HFFc6 (cell line): Measurements from ENCODE around the gene MREG. TPM values are rescaled to one million over a fixed set of nuclear protein-coding genes. Genes with fewer than 3 reads are reported as not detected.
"Not testable (repeated sequence)": the region's sequence is repeated elsewhere in the genome, so short reads cannot be mapped to it uniquely, and the experiment has no call there.

Experiments
- DNase-seq: peaks from one replicate; pipeline ENCODE4 v3.0.0-alpha.2; 2018
- H3K27ac Mint-ChIP-seq: 2 replicates; pipeline ENCODE4 v1.8.0; 2020; ENCODE audit warnings: mild to moderate bottlenecking, mixed read lengths
- H3K27me3 Mint-ChIP-seq: 2 replicates; pipeline ENCODE4 v1.8.0; 2021; ENCODE audit warnings: mild to moderate bottlenecking, moderate library complexity, mixed read lengths; ENCODE audit not compliant: insufficient read depth
- H3K36me3 Mint-ChIP-seq: 2 replicates; pipeline ENCODE4 v1.8.0; 2021; ENCODE audit warnings: low read depth, mixed read lengths
- H3K4me1 Mint-ChIP-seq: 2 replicates; pipeline ENCODE4 v1.8.0; 2020; ENCODE audit warnings: low read depth, mixed read lengths
- H3K4me3 Mint-ChIP-seq: 2 replicates; pipeline ENCODE4 v1.8.0; 2020; ENCODE audit warnings: mild to moderate bottlenecking, moderate library complexity, mixed read lengths
- H3K9me3 Mint-ChIP-seq: 2 replicates; pipeline ENCODE4 v1.8.0; 2020; ENCODE audit warnings: mild to moderate bottlenecking, mixed read lengths
- total RNA-seq, 6 experiments: library from RNA; stranded (reverse); fragmentation: NEBNext Ultra II Directional; extraction: Animal tissue kit (Norgen Biotek cat#: 25700); gene quantifications; 2 replicates in 1 of 6; 3 replicates in 5 of 6; pipeline ENCODE4 v1.2.3, GENCODE V29; 2021
- TF ChIP-seq, protein P1 (sequence below): fragments of 200-600 bp; sonication (generic); IDR thresholded peaks from 2 replicates; pipeline ENCODE4 v1.5.0; 2021; ENCODE audit warnings: antibody characterized with exemption, mild to moderate bottlenecking

Gene MREG
- total RNA-seq, 6 experiments from 2014 or later = 2.0 to 3.5 (median 3.2) TPM

DNA sequence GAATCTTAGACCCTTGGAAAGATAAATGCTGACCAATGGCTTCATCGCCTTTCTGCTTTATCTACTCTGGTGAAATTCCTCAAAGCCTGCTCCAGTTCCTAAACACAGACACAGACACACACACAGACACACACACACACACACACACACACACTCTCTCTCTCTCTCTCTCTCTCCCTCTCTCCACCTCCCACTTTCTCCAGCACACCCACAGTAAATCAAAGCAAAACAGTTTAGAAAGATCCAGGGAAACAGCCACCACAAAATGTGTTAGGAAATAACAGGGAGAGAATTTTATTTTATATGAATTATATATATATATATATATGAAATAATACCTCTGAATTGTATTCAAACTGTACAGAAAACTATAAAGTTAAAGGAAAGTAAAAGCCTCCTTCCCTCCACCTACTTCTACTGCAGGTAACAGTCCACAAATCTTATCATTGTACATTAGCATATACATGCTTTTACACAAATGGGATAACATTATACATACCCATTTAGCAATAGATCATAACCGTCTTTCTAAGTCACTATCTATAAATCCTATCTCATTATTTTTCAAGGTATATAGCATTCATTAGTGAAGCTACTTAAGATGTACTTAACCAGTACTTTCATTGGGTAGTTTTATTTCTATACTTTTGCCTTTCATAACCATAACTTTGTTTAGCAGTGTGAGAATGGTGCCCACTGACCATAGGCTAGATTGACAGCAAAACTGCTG lies 38.5 kb downstream of the MREG start:
- H3K4me1 Mint-ChIP-seq = peaks cover 17% of the 10 kb centered on the region
- H3K4me3 Mint-ChIP-seq = no peak overlapping the region
- TF ChIP-seq, protein P1, sequence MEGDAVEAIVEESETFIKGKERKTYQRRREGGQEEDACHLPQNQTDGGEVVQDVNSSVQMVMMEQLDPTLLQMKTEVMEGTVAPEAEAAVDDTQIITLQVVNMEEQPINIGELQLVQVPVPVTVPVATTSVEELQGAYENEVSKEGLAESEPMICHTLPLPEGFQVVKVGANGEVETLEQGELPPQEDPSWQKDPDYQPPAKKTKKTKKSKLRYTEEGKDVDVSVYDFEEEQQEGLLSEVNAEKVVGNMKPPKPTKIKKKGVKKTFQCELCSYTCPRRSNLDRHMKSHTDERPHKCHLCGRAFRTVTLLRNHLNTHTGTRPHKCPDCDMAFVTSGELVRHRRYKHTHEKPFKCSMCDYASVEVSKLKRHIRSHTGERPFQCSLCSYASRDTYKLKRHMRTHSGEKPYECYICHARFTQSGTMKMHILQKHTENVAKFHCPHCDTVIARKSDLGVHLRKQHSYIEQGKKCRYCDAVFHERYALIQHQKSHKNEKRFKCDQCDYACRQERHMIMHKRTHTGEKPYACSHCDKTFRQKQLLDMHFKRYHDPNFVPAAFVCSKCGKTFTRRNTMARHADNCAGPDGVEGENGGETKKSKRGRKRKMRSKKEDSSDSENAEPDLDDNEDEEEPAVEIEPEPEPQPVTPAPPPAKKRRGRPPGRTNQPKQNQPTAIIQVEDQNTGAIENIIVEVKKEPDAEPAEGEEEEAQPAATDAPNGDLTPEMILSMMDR = no peak
- H3K27me3 Mint-ChIP-seq = peaks cover 9% of the 10 kb centered on the region
- H3K27ac Mint-ChIP-seq = no peak overlapping the region; the same call in 1 of the 2 replicates
- H3K36me3 Mint-ChIP-seq = no peaks in the 10 kb centered on the region
- DNase-seq = no peak
- no peaks in the 10 kb centered on the region; the same call in 1 of the 2 replicates for H3K9me3 Mint-ChIP-seq

DNA sequence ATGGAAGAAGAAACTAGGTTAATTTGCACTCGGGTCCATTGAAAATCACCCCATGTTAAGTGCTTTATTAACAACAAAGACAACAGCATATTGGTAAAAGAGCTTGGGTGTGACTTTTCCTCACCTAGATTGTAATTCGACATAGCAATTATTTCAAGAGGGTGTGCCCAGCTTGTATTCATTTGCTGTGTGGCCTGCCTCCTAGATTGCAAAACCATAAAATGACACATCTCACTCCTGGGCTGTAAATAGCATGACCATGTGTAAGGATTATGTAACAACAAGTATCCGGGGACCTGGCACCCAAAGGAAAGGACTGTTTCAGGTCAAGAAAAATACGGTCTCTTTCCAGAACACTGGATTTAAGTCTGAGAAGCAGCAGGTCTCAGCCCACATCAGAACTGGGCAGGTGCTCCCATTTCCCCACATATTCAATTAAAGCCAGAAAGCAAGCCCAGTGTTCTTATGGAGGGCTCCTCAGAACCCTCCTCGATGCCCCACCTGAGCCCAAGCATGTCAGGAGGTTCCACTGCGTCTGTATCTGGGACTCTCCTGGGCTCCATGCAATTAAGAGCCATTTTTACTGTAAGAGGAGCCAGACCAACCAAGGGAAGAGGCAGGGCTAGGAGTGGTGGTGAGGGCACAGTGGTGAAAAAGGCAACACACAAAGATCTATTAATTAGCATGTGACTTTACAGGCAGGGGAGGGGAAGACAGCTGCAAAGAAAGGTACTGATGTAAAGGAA lies 39.2 kb downstream of the MREG start:
- Mint-ChIP-seq H3K9me3 (no peaks in the 10 kb centered on the region; the same call in 1 of the 2 replicates), H3K27ac (no peak overlapping the region; the same call in 1 of the 2 replicates), H3K36me3 (no peaks in the 10 kb centered on the region), H3K4me3 (no peak overlapping the region), H3K27me3 (peaks cover 9% of the 10 kb centered on the region), H3K4me1 (peaks cover 18% of the 10 kb centered on the region)
- no peak for DNase-seq
- TF ChIP-seq, protein P1 = no peak

DNA sequence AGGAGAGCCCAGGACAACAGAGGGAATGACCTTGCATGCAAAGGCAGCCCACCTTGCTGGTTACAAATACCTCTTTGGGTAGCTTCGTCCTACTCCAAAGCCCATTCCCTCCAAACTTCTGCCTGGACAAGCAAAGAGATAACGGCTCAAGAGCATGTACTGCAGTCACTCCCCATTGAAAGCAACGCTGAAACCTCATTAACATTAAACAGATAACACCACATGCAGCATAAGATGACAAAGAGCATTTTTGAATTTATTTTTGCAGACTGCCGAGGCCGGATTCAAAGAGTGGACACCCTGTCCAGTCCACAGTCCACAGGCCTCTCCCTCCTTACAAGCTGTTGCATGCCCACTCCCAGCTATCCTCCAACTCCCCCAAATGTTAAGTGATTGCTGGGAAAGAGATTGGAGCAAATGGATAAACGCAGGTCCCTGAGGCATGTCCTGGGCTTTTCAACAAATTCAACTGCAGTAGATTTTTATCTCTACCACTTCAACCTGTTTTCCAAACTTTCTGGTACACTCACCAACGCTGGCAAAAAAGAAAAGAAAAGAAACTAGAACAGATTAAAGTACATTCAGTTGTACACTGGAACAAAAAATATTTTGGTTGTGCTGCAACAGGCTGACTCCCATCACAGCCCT lies 40.1 kb downstream of the MREG start:
- TF ChIP-seq, protein P1 = no peak
- DNase-seq = no peak
- no peak overlapping the region for H3K27ac Mint-ChIP-seq
- H3K36me3 Mint-ChIP-seq = no peaks in the 10 kb centered on the region
- H3K9me3 Mint-ChIP-seq = no peaks in the 10 kb centered on the region; the same call in 1 of the 2 replicates
- H3K4me3 Mint-ChIP-seq = no peak overlapping the region
- H3K4me1 Mint-ChIP-seq = peaks cover 18% of the 10 kb centered on the region
- H3K27me3 Mint-ChIP-seq = peaks cover 9% of the 10 kb centered on the region

DNA sequence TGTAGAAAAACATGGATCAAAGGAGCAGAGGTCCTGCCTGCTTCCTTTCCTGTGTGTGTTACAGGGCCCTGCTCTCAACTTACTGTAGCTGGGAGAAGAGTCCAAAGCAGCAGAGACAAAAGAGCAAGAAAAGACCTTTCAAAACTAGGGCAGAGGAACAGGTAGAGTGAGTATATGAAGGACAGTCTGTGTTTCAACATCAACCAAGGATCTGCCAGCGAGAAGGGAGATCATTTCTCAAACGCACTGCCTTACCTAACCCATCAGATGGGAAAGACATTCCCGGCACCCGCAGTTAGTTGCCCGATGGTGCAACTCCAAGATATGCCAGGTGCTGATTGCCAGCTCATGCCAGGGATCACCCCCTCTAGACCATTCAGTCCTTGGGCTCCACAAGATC lies 41.7 kb downstream of the MREG start:
- no peak overlapping the region for H3K27ac Mint-ChIP-seq
- peaks cover 30% of the 10 kb centered on the region for H3K4me1 Mint-ChIP-seq
- DNase-seq = no peak
- H3K36me3 Mint-ChIP-seq = no peaks in the 10 kb centered on the region
- no peaks in the 10 kb centered on the region; the same call in 1 of the 2 replicates for H3K9me3 Mint-ChIP-seq
- no peak overlapping the region for H3K4me3 Mint-ChIP-seq
- H3K27me3 Mint-ChIP-seq = peaks cover 6% of the 10 kb centered on the region
- TF ChIP-seq, protein P1 = no peak

DNA sequence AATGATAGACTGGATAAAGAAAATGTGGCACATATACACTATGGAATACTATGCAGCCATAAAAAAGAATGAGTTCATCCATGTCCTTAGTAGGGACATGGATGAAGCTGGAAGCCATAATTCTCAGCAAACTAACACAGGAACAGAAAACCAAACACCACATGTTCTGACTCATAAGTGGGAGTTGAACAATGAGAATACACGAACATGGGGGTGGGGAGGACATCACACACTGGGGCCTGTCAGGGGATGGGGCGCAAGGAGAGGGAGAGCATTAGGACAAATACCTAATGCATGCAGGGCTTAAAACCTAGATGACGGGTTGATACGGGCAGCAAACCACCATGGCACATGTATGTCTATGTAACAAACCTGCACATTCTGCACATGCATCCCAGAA lies 42.5 kb downstream of the MREG start:
- not testable (repeated sequence) for H3K9me3 Mint-ChIP-seq, DNase-seq, H3K4me3 Mint-ChIP-seq, H3K27ac Mint-ChIP-seq, H3K36me3 Mint-ChIP-seq, H3K27me3 Mint-ChIP-seq
- peaks cover 32% of the 10 kb centered on the region for H3K4me1 Mint-ChIP-seq
